IgD-negative memory B cell (primary cell): Measurements from ENCODE around the gene TCP11L2. TPM values are rescaled to one million over a fixed set of nuclear protein-coding genes. Genes with fewer than 3 reads are reported as not detected.
"Not testable (repeated sequence)": the region's sequence is repeated elsewhere in the genome, so short reads cannot be mapped to it uniquely, and the experiment has no call there.

Experiments used
- H3K27ac Mint-ChIP-seq, 3 donors: one replicate each; pipeline ENCODE4 v1.8.0; 2020 to 2022; ENCODE audit warnings: mild to moderate bottlenecking in 3 of 3, mixed read lengths in 3 of 3, moderate library complexity in 1 of 3
- H3K27me3 Mint-ChIP-seq: one replicate; pipeline ENCODE4 v1.8.0; 2021; ENCODE audit warnings: mixed read lengths
- H3K36me3 Mint-ChIP-seq: one replicate; pipeline ENCODE4 v1.8.0; 2020; ENCODE audit warnings: mild to moderate bottlenecking, mixed read lengths
- H3K4me1 Mint-ChIP-seq, 3 donors: one replicate each; pipeline ENCODE4 v1.8.0; 2020 to 2022; ENCODE audit warnings: mixed read lengths in 3 of 3, mild to moderate bottlenecking in 1 of 3
- H3K4me3 Mint-ChIP-seq, 4 donors: one replicate each; pipeline ENCODE4 v1.8.0; 2020 to 2022; ENCODE audit warnings: mild to moderate bottlenecking in 4 of 4, mixed read lengths in 4 of 4, moderate library complexity in 3 of 4
- H3K9me3 Mint-ChIP-seq, 3 donors: one replicate each; pipeline ENCODE4 v1.8.0; 2020 to 2021; ENCODE audit warnings: mixed read lengths in 3 of 3, mild to moderate bottlenecking in 1 of 3
- polyA plus RNA-seq: library from polyadenylated mRNA; unstranded; fragments of 300-500 nt; fragmentation: Illumina TruSeq; gene quantifications from one replicate; pipeline ENCODE4 v1.2.3, GENCODE V29; 2021

The TCP11L2 gene
- polyA plus RNA-seq, 1 donor from 2014 or later: 35.1 TPM

GRCh38 chr12:106360400-106360994 is 58.0 kb downstream of the TCP11L2 start:
- Mint-ChIP-seq H3K27ac (no peak overlapping the region), H3K4me3 (no peak overlapping the region), H3K9me3 (no peaks in the 10 kb centered on the region), H3K36me3 (peaks cover 1% of the 10 kb centered on the region), H3K4me1 (peaks cover 12 to 16% (median 12%) of the 10 kb centered on the region in 3 donors), H3K27me3 (no peaks in the 10 kb centered on the region)

- H3K36me3 Mint-ChIP-seq: no peaks in the 10 kb centered on the region
- H3K27me3 Mint-ChIP-seq: no peaks in the 10 kb centered on the region
- no peak overlapping the region for H3K27ac Mint-ChIP-seq
- no peaks in the 10 kb centered on the region for H3K9me3 Mint-ChIP-seq
- no peak overlapping the region for H3K4me3 Mint-ChIP-seq
- peaks cover 6 to 7% (median 7%) of the 10 kb centered on the region in 3 donors for H3K4me1 Mint-ChIP-seq
Observed at GRCh38 chr12:106362971-106363370, 60.4 kb downstream of the TCP11L2 start.

DNA sequence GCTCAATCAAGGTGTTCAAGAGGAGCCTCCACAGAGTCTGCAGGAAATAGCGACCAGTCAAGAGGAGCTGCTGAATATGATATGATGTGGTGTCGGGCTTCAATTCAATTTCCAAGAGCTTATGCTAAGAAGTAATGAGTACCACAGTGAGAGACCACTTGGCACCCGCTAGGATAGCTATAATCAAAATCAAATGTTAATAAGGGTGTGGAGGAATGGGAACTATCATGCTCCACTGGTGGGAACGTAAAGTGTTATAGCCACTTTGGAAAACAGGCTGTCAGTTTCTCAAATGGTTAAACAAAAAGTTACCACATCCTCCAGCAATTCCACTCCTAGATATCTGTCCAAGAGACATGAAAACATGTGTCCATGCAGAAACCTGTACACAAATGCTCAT is 61.7 kb downstream of the TCP11L2 start:
- Mint-ChIP-seq H3K9me3 (no peaks in the 10 kb centered on the region), H3K4me3 (no peak overlapping the region), H3K4me1 (no peaks in the 10 kb centered on the region), H3K36me3 (no peaks in the 10 kb centered on the region), H3K27ac (no peak overlapping the region), H3K27me3 (no peaks in the 10 kb centered on the region)

- Mint-ChIP-seq H3K27ac (no peak overlapping the region), H3K9me3 (peaks cover 0 to 5% (median 2%) of the 10 kb centered on the region in 3 donors), H3K4me1 (peaks cover 0 to 2% (median 0%) of the 10 kb centered on the region in 3 donors), H3K4me3 (no peak overlapping the region), H3K27me3 (no peaks in the 10 kb centered on the region), H3K36me3 (peaks cover 22% of the 10 kb centered on the region)
Observed at GRCh38 chr12:106369624-106370346, 67.3 kb downstream of the TCP11L2 start.

DNA sequence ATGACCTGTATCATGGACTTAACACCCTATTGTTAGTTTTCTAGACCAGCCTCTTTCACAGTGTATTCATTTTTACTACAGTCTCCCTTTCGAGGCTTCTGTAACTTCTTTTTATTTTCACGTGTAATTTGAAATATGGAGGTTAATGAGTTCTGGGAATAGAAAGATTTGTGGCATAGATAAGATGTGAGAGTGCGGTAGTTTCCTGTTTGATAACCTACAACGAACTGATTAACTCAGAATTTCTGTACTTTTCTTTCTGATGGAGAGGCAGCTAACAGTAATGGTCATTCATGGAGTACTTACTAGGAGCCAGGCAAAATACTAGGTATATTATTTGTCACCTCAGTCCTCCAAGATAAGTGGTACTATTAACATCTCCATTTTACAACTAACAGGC is 76.3 kb downstream of the TCP11L2 start:
- Mint-ChIP-seq H3K4me1 (no peaks in the 10 kb centered on the region), H3K27me3 (no peaks in the 10 kb centered on the region), H3K27ac (peak overlapping the region in 1 of 3 donors; percentile 18), H3K4me3 (no peak overlapping the region), H3K36me3 (peaks cover 29% of the 10 kb centered on the region), H3K9me3 (peaks cover 2 to 12% (median 2%) of the 10 kb centered on the region in 3 donors)

DNA sequence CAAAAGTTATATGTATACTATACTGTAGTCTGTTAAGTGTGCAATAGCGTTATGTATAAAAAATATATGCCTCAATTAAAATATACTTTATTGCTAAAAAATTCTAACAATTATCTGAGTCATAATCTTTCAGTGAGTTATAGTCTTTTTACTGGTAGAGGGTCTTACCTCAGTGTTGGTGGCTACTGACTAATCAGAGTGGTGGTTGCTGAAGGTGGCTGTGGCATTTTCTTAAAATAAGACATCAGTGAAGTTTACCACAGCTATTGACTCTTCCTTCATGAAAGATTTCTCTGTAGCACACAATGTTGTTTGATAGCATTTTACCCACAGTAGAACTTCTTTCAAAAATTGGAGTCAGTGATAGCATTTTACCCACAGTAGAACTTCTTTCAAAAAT is 78.4 kb downstream of the TCP11L2 start:
- H3K4me1 Mint-ChIP-seq: no peaks in the 10 kb centered on the region
- peaks cover 28% of the 10 kb centered on the region for H3K36me3 Mint-ChIP-seq
- no peaks in the 10 kb centered on the region for H3K27me3 Mint-ChIP-seq
- H3K9me3 Mint-ChIP-seq: peaks cover 2 to 8% (median 2%) of the 10 kb centered on the region in 3 donors
- no peak overlapping the region for H3K4me3 Mint-ChIP-seq
- H3K27ac Mint-ChIP-seq: no peak overlapping the region

DNA sequence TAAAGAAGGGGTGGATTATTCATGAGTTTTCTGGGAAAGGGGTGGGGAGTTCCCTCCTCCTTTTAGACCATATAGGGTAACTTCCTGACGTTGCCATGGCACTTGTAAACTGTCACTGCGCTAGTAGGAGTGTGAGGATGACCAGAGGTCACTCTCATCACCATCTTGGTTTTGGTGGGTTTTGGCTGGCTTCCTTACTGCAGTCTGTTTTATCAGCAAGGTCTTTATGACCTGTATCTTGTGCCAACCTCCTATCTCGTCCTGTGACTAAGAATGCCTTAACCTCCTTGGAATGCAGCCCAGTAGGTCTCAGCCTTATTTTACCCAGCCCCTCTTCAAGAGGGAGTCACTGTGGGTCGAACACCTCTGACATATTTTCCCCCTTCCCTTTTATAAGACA is 79.3 kb downstream of the TCP11L2 start:
- H3K36me3 Mint-ChIP-seq: peaks cover 22% of the 10 kb centered on the region
- H3K4me1 Mint-ChIP-seq, H3K27ac Mint-ChIP-seq, H3K9me3 Mint-ChIP-seq, H3K4me3 Mint-ChIP-seq, H3K27me3 Mint-ChIP-seq: not testable (repeated sequence)

GRCh38 chr12:106386813-106387535 is 84.4 kb downstream of the TCP11L2 start:
- Mint-ChIP-seq H3K4me3 (no peak overlapping the region), H3K36me3 (peaks cover 15% of the 10 kb centered on the region), H3K4me1 (no peaks in the 10 kb centered on the region), H3K9me3 (peaks cover 2 to 7% (median 2%) of the 10 kb centered on the region in 3 donors), H3K27ac (no peak overlapping the region), H3K27me3 (no peaks in the 10 kb centered on the region)

- no peak overlapping the region for H3K27ac Mint-ChIP-seq
- no peaks in the 10 kb centered on the region for H3K4me1 Mint-ChIP-seq
- H3K36me3 Mint-ChIP-seq: peaks cover 6% of the 10 kb centered on the region
- no peaks in the 10 kb centered on the region for H3K9me3 Mint-ChIP-seq
- no peak overlapping the region for H3K4me3 Mint-ChIP-seq
- H3K27me3 Mint-ChIP-seq: no peaks in the 10 kb centered on the region
Observed at GRCh38 chr12:106387848-106388377, 85.4 kb downstream of the TCP11L2 start.

DNA sequence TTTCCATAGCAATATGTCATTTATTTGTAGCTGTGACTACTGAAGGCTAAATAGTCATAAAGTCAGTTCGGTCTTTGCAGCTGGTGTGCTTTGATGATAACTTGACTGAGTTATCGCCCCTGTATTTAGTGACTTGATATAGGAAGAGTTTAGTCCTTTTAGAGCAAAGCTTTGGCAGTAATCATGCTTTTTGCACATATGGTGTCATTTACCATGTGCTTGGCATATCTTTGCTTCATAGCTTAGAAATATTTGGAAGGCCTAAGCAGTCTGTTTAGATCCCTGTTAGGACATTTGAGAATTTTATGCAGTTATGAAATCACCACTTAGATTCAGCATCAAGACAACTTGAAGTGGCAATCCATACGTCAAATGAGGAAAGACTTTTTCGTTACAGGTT is 86.6 kb downstream of the TCP11L2 start:
- Mint-ChIP-seq H3K27me3 (no peaks in the 10 kb centered on the region), H3K27ac (no peak overlapping the region), H3K36me3 (peaks cover 10% of the 10 kb centered on the region), H3K4me3 (no peak overlapping the region), H3K9me3 (no peaks in the 10 kb centered on the region), H3K4me1 (no peaks in the 10 kb centered on the region)

DNA sequence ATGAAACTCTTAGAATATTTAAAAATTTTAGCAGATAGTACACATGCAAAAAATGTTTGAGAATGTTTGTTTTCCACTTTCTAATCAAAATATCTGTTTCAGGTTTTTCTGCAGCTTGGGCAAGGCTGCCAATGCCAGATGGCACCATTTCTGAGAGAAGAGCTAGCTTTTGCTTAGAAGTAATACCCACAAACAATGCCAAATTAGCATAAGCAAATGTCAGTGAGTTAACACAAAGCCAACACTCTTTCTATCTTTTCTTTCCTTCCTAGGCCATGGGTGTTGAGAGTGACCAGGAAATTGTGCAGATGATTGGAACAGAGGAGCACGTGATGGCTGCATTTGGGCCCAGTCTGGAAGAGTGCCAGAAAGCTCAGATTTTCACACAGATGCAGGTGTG is 90.2 kb downstream of the TCP11L2 start:
- H3K27ac Mint-ChIP-seq: no peak overlapping the region
- H3K36me3 Mint-ChIP-seq: peaks cover 13% of the 10 kb centered on the region
- no peaks in the 10 kb centered on the region for H3K4me1 Mint-ChIP-seq
- no peak overlapping the region for H3K4me3 Mint-ChIP-seq
- H3K27me3 Mint-ChIP-seq: no peaks in the 10 kb centered on the region
- no peaks in the 10 kb centered on the region for H3K9me3 Mint-ChIP-seq

Other genes starting within 250 kb of the TCP11L2 start
- not detected for gene NUAK1, start 163.8 kb upstream of the TCP11L2 start, polyA plus RNA-seq
- gene CKAP4, start 54.7 kb upstream of the TCP11L2 start, polyA plus RNA-seq: 18.8 TPM
- 3.3 TPM for gene POLR3B, start 55.0 kb downstream of the TCP11L2 start, polyA plus RNA-seq